Fibroblast of lung (primary cell): ENCODE results near the gene SEC11A. TPM values are rescaled to one million over a fixed set of nuclear protein-coding genes. Genes with fewer than 3 reads are reported as not detected.

ENCODE experiments used
- DNase-seq, 2 donors: peaks; one replicate each; pipeline versions ENCODE4 v3.0.0 to v3.0.0-alpha.2; 2010; ENCODE audit warnings: low read depth in 2 of 2
- H2AFZ ChIP-seq: 2 replicates; pipeline ENCODE4 v1.5.1; 2012; ENCODE audit warnings: low read length, control low read depth, inconsistent platforms
- H3K27ac ChIP-seq: 2 replicates; pipeline ENCODE4 v1.5.1; 2011; ENCODE audit warnings: low read length, control low read depth; ENCODE audit not compliant: insufficient read depth
- H3K27me3 ChIP-seq: 2 replicates; pipeline ENCODE4 v1.5.1; 2011; ENCODE audit warnings: mild to moderate bottlenecking, low read length; ENCODE audit not compliant: control insufficient read depth, insufficient read depth
- H3K36me3 ChIP-seq: 2 replicates; pipeline ENCODE4 v1.5.1; 2011; ENCODE audit warnings: low read length; ENCODE audit not compliant: control insufficient read depth, insufficient read depth
- H3K4me1 ChIP-seq: 2 replicates; pipeline ENCODE4 v1.5.1; 2011; ENCODE audit warnings: low read length; ENCODE audit not compliant: control insufficient read depth, insufficient read depth; ENCODE audit errors: extremely low read depth
- H3K4me2 ChIP-seq: 2 replicates; pipeline ENCODE4 v1.5.1; 2011; ENCODE audit warnings: low read length, control low read depth; ENCODE audit not compliant: insufficient read depth; ENCODE audit errors: extremely low read depth
- H3K4me3 ChIP-seq, 4 experiments: fragments of 200-600 bp in 1 of 4; sonication (generic) in 1 of 4; replicated peaks in 1 of 4; 2 replicates each; pipeline ENCODE4 v1.5.1; 2011 to 2016; ENCODE audit warnings: low read length in 4 of 4, low read depth in 3 of 4, mild to moderate bottlenecking in 3 of 4, control low read depth in 2 of 4, inconsistent platforms in 1 of 4, mixed read lengths in 1 of 4; ENCODE audit not compliant: insufficient read depth in 1 of 4; ENCODE audit errors: control extremely low read depth in 1 of 4
- H3K79me2 ChIP-seq: 2 replicates; pipeline ENCODE4 v1.5.1; 2012; ENCODE audit warnings: mild to moderate bottlenecking, low read length, inconsistent platforms; ENCODE audit not compliant: control insufficient read depth, insufficient read depth
- H3K9ac ChIP-seq: 2 replicates; pipeline ENCODE4 v1.5.1; 2011; ENCODE audit warnings: mild to moderate bottlenecking, low read length, control low read depth; ENCODE audit not compliant: insufficient read depth
- H3K9me3 ChIP-seq: 2 replicates; pipeline ENCODE4 v1.5.1; 2012; ENCODE audit warnings: low read depth, low read length; ENCODE audit not compliant: control insufficient read depth, insufficient read depth
- H4K20me1 ChIP-seq: 2 replicates; pipeline ENCODE4 v1.5.1; 2011; ENCODE audit warnings: low read length; ENCODE audit not compliant: control insufficient read depth, insufficient read depth; ENCODE audit errors: extremely low read depth
- CTCF ChIP-seq, 2 donors: IDR thresholded peaks in 1 of 2; conservative IDR thresholded peaks in 1 of 2; 1 replicate in 1 of 2; 2 replicates in 1 of 2; pipeline ENCODE4 v1.5.1; 2011 to 2012; ENCODE audit warnings: low read length in 2 of 2, control low read depth in 1 of 2, inconsistent platforms in 1 of 2, low read depth in 1 of 2, mild to moderate bottlenecking in 1 of 2
- EZH2 ChIP-seq: IDR thresholded peaks from 2 replicates; pipeline ENCODE4 v1.5.1; 2012; ENCODE audit warnings: low read length, control low read depth, mild to moderate bottlenecking; ENCODE audit errors: missing control alignments
- polyA plus RNA-seq, 2 donors: library from polyadenylated mRNA; depleted of rRNA in 1 of 2; stranded (reverse) in 1 of 2; unstranded in 1 of 2; fragments of >200 nt; gene quantifications; 2 replicates each; pipeline ENCODE4 v1.2.1, GENCODE V29; 2011 to 2012; ENCODE audit warnings: missing spikeins in 1 of 2
- total RNA-seq: library from RNA; depleted of rRNA; stranded (reverse); fragments of >200 nt; gene quantifications from 2 replicates; pipeline ENCODE4 v1.2.1, GENCODE V29; 2014

Gene SEC11A
- total and polyA plus RNA-seq, 2 donors (not counting 1 experiment from before 2014, with no cell fraction given), result 243 to 263 TPM

DNA sequence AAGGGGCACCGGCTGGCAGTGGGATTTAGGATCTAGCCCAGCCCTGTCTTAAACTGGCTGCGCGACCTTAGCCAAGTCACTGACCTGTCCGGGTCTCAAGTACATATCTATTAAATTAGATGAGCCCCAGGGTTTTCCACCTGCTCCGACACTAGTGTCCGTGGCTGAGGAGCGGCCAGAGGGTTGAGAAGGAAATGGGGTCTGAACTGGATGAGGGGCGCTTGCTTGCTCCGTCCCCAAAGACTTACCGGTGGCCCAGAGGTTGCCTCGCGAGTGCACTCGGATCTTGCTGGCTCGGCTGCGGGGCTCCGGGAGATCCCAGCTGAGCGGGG is 58.2 kb downstream of the SEC11A start:
- peak overlapping the region; percentile 47 to 62 (median 58) for H3K4me3 ChIP-seq
- H4K20me1 ChIP-seq, result no peaks in the 10 kb centered on the region
- peaks cover 3% of the 10 kb centered on the region for H3K36me3 ChIP-seq
- H3K9me3 ChIP-seq, result no peaks in the 10 kb centered on the region
- H2AFZ ChIP-seq, result peak overlapping the region; percentile 24
- TF ChIP-seq CTCF (conservative IDR thresholded peaks at IDR 0.05 in 1 of 2, IDR thresholded peaks at IDR 0.05 in 1 of 2; ENCODE audit: low read depth in 1 of 2, low read length in 2 of 2) (no peak), EZH2 (no peak)
- no peak for DNase-seq
- peaks cover 9% of the 10 kb centered on the region for H3K4me1 ChIP-seq
- H3K4me2 ChIP-seq, result peak overlapping the region; percentile 79
- H3K27me3 ChIP-seq, result no peaks in the 10 kb centered on the region
- peak overlapping the region; percentile 63 for H3K9ac ChIP-seq
- H3K27ac ChIP-seq, result peak overlapping the region; percentile 28
- H3K79me2 ChIP-seq, result peaks cover 11% of the 10 kb centered on the region

DNA sequence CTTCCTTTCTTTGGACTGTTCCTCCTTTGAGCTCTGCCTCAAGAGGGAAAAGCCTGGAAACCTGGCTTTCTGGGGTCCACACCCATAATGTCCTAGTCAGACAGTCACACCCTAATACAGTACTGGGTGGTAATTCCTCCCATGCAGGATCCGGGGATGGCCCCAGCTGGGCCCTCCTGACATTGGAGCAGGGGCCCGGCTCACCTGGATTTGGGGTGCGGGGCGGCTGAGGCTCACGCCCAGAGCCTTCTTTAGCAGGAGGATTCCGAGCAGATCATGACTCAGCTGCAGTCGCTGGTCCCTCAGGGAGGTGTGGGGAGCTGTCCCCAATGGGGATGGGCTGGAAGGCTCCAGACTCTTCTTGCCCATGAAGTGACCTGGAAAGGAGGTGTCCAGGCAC is 59.0 kb downstream of the SEC11A start:
- H3K27me3 ChIP-seq, result no peaks in the 10 kb centered on the region
- DNase-seq, result no peak
- no peaks in the 10 kb centered on the region for H3K9me3 ChIP-seq
- H3K79me2 ChIP-seq, result peaks cover 16% of the 10 kb centered on the region
- no peak overlapping the region for H2AFZ ChIP-seq
- no peak overlapping the region for H3K9ac ChIP-seq
- H3K27ac ChIP-seq, result no peak overlapping the region
- H4K20me1 ChIP-seq, result no peaks in the 10 kb centered on the region
- no peak for TF ChIP-seq EZH2
- no peak for TF ChIP-seq CTCF (conservative IDR thresholded peaks at IDR 0.05 in 1 of 2, IDR thresholded peaks at IDR 0.05 in 1 of 2; ENCODE audit: low read depth in 1 of 2, low read length in 2 of 2)
- H3K36me3 ChIP-seq, result peaks cover 6% of the 10 kb centered on the region
- peaks cover 11% of the 10 kb centered on the region for H3K4me1 ChIP-seq
- peak overlapping the region; percentile 79 for H3K4me2 ChIP-seq
- H3K4me3 ChIP-seq, result no peak overlapping the region

GRCh38 chr15:84654689-84655453 is 61.1 kb downstream of the SEC11A start:
- no peaks in the 10 kb centered on the region for H4K20me1 ChIP-seq
- TF ChIP-seq EZH2, result no peak
- peak; percentile 60 to 68 for TF ChIP-seq CTCF (conservative IDR thresholded peaks at IDR 0.05 in 1 of 2, IDR thresholded peaks at IDR 0.05 in 1 of 2; ENCODE audit: low read depth in 1 of 2, low read length in 2 of 2)
- H3K9ac ChIP-seq, result peak overlapping the region; percentile 83
- H3K36me3 ChIP-seq, result peaks cover 8% of the 10 kb centered on the region
- peak; percentile 75 to 82 for DNase-seq
- peak overlapping the region; percentile 90 for H3K4me2 ChIP-seq
- H2AFZ ChIP-seq, result no peak overlapping the region
- peak overlapping the region; percentile 59 to 99 (median 86) for H3K4me3 ChIP-seq
- peak overlapping the region; percentile 93 for H3K27ac ChIP-seq
- peaks cover 11% of the 10 kb centered on the region for H3K4me1 ChIP-seq
- H3K27me3 ChIP-seq, result no peaks in the 10 kb centered on the region
- H3K9me3 ChIP-seq, result no peaks in the 10 kb centered on the region
- H3K79me2 ChIP-seq, result peaks cover 16% of the 10 kb centered on the region
